Hepatic stellate cell (primary cell): Measurements from ENCODE around the gene CHID1.

Source experiments
- DNase-seq: peaks from one replicate; pipeline ENCODE4 v3.0.0; 2011; ENCODE audit warnings: low spot score

Gene CHID1

GRCh38 chr11:823441-824291, 86.9 kb downstream of the CHID1 start:
- no peak for DNase-seq

DNA sequence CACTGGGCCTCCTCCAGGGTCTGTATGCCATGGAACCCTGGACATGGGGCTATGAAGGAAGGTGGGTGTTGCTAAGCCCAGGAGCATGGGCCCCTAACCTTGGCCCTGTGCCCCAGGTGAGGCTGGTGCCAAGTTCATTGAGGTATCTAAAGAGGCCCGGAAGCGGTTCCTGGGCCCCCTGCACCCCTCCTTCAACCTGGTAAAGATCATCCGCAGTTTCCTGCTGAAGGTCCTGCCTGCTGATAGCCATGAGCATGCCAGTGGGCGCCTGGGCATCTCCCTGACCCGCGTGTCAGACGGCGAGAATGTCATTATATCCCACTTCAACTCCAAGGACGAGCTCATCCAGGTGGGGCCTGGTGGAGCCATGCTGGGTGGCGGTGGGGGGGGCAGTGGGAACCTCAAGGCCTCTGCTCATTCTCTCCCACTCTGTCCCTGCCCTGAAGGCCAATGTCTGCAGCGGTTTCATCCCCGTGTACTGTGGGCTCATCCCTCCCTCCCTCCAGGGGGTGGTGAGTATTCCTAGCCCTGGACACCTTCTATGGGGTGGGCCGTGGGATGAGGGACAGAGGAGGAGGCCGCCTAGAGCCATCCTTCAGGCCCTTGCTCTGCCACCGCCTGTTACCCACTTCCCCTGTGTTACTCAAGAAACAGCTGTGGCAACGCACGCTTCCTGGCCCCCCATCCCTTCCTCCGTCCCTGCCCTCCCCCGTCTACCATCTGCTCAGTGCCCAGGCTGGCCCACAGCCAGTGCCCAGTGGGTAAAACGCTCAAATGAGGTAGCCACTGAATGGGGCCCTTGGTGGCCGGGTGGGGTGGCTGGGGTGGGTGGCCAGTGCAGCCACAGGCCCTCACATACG, 88.9 kb downstream of the CHID1 start:
- DNase-seq: no peak

GRCh38 chr11:820655-821511, 89.7 kb downstream of the CHID1 start:
- DNase-seq: peak; percentile 89

DNA sequence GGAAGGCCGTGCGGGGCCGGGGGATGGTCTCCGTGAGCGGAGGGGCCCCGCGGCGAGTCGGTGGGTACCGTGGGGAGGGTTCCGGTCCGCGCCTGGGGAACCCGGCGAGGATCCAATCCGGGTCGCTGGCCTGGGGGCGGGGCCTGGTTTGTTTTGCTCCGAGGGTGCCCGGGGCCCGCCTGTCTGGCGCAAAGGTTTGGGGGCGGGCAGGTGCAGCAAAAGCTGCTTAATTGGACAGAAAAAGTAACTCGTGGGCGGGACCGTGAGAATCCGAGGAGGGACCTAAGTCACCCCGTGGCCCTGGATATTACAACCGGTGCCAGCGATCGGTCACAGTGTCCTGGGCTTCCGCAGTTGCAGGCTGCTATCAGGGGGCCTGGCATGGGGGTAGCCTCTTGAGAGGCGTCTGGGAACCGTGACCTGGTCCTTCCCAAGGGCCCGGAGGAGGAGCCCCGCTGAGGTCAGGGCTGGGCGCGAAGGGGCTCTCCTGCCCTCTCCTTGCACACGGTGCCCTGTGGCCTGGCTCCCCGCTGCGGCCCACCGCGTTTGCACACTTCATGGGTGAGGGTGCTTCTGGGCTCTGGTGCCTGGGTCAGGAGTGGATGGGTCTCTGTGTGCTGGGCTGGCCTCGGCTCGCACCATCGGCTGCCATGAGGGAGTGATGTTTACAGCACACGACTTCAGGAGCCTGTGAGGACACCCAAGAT, 90.5 kb downstream of the CHID1 start:
- DNase-seq: peak; percentile 73

- DNase-seq: peak; percentile 89
Measured at GRCh38 chr11:819129-819931, 91.3 kb downstream of the CHID1 start.

DNA sequence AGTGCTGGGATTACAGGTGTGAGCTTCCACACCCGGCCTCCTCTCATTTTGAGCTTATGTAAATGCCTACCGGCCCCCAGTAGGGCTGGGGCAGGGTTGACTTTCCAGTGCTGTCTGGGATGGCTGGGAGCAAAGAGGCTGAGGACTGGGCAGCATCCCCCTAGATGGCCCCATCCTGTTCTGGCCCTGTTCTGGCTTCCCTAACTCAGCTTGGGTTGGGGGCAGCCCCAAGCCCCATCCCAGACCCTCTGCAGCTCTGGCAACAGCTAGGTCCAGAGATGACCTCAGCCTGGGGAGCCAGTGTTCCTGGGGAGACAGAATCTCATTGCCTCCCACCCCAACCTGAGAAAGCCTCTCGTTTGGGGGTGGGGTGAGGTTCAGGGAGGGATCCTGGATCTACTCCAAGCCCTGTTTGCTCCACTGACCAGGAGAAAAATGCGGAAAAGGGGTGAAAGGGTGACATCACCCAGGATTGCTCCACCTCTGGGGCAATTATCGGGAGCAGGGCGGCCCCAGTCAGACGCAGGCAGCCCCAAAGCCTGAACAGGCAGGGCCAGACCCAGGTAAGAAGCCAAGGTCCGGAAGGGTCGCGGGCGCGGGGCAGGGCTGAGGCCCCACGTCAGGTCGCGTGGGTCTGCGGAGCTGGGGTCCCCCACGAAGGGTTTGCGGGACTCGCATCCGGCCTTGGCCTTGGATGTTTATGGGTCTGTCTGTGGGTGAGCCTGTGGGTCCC, 92.0 kb downstream of the CHID1 start, which contains the start of gene PNPLA2:
Gene PNPLA2 (plus strand): TSS at position 519 of the 733 bp plus-strand sequence. CDS start 805 bp downstream, outside the sequence.
- DNase-seq: peak; percentile 67
